OCI-M2 (cell line): ENCODE measurements around the gene ADAMTS3.

Experiments
- DNase-seq: peaks from one replicate; lab custom pipeline; 2025; ENCODE audit not compliant: unreplicated experiment; lab: John Stamatoyannopoulos, UW

The ADAMTS3 gene

GRCh38 chr4:72418458-72418857, 150.6 kb downstream of the ADAMTS3 start:
- no peak for DNase-seq

DNA sequence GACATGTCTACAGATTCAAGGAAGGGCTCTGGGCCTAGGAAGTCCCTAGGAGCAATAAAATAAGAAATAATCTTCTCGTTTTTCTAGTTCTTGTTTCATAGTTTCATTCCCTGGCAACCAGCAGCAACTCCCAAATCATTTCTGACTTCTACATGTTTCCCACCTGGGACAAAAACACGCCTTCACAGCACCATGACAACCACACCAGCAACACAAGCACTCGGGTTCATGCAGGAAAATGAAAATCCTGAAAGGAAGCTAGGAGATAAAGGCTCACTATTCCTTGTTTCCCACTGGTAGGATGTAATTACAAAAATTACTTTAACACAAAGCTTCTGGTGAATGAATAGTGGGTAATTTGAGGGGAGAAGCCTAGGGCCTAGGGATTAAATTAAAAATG, 158.9 kb downstream of the ADAMTS3 start:
- no peak for DNase-seq

- no peak for DNase-seq
Observed at GRCh38 chr4:72408568-72408967, 160.5 kb downstream of the ADAMTS3 start.

- no peak for DNase-seq
Observed at GRCh38 chr4:72405417-72405816, 163.6 kb downstream of the ADAMTS3 start.

GRCh38 chr4:72397314-72397713, 171.7 kb downstream of the ADAMTS3 start:
- no peak for DNase-seq

DNA sequence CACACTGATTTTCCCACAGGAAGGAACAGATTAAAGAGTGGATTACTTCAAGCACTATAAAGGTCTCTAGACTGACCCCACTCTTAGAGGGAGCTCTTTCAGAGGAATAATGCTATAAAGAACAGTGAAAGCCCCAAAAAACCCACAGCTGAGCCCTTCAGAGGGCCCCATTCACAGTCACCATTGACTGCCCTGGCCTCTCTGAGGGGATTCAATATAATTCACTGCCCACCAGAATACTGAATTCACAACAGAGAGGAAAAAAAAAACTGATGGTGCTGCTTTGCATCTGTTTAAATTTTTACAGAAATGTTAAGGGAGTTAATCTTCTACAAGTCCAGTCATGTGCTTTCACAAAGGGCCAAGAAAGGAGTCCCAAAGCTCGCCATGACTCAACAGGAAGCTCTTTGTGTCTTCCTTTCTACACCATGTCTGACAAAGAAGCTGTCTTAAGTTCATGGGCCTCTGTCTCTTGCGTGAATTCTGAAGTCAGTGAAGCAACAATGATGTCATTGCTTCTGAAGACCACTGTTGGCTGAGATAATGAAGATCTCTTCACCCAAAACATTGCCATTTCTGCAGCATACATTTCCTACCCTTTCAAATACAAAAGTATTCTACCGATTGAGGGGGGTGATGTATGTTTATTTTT, 174.9 kb downstream of the ADAMTS3 start:
- DNase-seq = no peak

GRCh38 chr4:72391281-72391680, 177.7 kb downstream of the ADAMTS3 start:
- no peak for DNase-seq

GRCh38 chr4:72390409-72390808, 178.6 kb downstream of the ADAMTS3 start:
- DNase-seq = no peak

GRCh38 chr4:72388521-72388920, 180.5 kb downstream of the ADAMTS3 start:
- no peak for DNase-seq

DNA sequence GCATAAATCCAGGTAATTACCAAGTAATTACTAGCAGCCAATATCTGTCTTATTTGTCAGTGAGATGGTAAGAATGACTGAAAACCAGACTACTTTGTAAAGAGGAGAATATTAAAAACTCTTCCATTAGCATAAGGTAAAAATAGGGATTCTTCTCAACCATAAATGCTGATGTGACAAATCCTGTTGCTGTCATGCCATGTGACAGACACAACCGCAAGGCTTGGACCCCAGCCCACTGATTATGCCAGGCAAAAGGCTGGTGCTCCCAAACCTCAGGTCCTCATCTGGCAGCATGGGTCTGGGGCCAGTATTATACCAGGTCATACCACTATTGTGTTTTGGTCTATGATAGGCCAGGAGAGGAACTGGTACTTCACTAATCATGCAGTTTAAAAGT, 181.1 kb downstream of the ADAMTS3 start:
- DNase-seq = no peak

DNA sequence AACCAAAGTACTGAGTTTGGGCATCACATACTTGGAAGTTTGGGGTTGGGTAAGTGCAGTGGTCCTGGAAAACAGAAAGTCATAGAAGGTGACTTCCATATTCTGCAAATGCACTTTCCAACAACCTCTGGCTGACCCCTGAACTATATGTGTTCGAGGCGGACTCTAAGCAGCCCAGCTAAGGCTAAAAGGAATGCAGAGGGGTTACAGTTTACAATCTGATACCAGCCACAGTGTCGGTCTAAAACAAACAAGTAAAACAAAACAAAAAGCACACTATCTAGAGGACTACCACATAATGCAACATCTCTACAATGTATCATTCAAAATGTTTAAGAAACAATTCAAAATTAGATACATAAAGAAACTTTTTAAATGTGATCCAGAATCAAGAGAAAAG, 185.6 kb downstream of the ADAMTS3 start:
- no peak for DNase-seq

GRCh38 chr4:72378901-72379300, 190.1 kb downstream of the ADAMTS3 start:
- no peak for DNase-seq

GRCh38 chr4:72377491-72378194, 191.4 kb downstream of the ADAMTS3 start:
- no peak for DNase-seq

DNA sequence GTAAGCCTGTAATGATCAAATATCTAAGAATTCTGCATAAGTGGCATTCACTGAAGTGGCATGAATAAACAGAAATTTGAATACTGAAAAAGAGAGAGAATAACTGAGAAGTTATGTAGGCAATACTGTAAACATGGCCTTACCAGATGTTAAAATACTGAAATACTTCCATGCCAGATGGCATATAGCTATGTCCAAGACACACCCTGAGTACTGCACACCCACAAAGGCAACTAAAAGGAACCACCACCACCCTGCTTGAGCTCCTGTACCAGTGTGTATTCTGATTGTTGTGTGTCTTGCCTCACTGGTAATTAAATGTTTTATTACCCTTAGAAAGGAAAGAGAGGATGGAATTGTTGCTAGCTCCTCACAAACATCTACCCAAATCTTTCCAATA, 192.1 kb downstream of the ADAMTS3 start:
- DNase-seq = no peak

DNA sequence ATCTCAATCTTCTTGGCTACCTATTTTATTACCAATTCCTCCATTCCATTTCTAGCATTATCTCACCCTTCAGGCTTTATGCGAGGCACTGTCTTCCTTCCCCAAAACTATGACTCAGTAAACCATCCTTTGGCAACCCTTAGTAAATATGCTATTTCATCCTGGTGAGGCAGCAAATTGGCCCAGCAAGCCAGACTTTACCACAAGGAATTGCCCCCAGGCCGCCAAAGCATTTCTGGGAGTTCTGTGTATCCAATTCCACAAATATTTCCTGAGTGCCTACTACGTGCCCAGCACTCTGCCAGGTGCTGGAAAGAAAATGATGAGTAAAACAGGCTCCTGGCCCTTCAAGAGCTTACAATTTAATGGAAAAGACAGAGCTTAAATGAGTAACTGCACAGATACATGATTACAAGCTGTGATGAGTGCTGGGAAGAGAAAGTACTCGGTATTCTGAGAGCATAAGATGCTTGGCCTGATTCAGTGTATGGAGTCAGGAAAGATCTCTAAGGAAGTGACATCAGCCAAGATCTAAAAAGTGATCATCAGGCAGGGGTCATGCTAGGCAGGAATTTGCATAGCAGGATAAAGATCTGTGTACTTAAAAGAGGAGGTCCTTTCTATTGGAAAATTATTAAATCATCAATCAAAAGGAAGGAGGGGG, 193.8 kb downstream of the ADAMTS3 start:
- DNase-seq = no peak

DNA sequence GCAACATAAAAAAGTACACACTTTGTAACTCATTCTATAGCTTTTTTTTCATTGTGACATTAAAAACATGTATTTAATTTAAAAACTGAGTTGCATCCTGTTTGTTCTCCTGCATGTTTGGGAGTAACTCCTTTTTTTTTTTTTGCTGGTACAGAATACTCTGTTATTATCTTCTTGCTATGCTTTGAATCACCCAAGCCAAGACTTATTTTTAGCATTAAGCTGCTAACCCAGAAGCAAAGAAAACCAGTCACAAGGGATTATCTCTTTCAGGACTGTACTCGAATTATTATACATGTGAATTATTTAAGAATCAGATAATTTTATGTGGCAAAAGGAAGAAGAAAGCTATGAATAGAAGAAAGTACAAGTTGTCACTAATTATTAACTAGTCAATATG, 194.9 kb downstream of the ADAMTS3 start:
- no peak for DNase-seq

GRCh38 chr4:72366601-72367000, 202.4 kb downstream of the ADAMTS3 start:
- no peak for DNase-seq

DNA sequence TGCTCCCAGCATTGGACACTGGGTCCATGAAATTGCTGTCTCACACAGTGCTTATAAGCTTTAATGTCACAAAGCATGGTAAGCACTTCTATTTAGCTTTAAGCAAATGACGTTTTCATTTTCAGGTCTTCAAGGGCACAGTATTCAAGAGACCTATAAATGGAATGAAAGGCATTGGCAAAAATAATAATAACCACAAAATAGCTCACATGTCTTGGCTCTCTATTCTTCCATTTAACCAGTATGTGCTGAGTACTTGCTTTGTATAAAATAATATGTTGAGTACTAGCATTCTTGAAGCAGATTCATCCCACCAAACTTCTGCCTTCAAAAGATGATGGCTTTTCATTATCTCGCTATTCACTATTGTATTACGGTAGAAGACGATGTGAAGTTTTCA, 203.0 kb downstream of the ADAMTS3 start:
- no peak for DNase-seq

- no peak for DNase-seq
Observed at GRCh38 chr4:72365016-72365415, 204.0 kb downstream of the ADAMTS3 start.

GRCh38 chr4:72360075-72360474, 208.9 kb downstream of the ADAMTS3 start:
- DNase-seq = no peak

DNA sequence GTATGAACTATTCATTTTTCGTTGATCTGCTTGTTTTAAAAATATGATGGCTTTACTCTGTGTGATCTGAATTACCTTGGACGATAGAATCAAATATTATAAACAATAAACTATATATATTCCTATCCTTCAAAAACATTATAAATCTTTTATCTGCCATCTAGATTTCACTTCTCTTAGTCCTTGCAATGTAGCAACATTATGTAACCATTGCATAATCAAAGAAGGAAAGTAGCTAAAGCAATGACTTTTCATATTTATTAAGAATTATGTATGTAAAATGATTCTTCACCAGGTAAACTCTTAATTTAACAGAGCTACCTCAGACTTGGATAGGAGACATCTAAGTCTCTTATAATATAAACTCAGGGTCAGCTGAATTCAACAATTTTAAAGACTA, 210.5 kb downstream of the ADAMTS3 start:
- DNase-seq = no peak

- DNase-seq = no peak
Observed at GRCh38 chr4:72357908-72358307, 211.1 kb downstream of the ADAMTS3 start.
